ENCODE data around the gene MED13L.

The MED13L gene

DNA sequence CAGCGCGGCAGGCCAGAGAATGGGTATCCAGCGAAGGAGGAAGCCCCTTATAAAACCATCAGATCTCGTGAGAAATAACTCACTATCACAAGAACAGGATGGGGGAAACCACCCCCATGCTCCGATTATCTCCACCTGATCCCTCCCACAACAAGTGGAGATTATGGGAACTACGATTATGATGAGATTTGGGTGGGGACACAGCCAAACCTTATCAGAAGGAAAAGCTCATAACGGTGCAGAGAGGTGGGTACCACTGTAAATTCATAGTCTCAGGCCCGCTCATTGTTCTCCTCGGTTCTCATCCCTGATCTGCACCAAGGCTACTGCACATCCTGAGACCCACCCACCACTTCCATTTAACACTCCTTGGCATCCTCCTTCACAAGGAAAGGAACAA is 326.5 kb downstream of the MED13L start:
- H3K4me3 ChIP-seq (replicated peaks; ENCODE audit: low read depth, low read length), result no peak overlapping the region
- no peak for DNase-seq (ENCODE audit: extremely low read depth, low read depth)
- TF ChIP-seq, protein P1, sequence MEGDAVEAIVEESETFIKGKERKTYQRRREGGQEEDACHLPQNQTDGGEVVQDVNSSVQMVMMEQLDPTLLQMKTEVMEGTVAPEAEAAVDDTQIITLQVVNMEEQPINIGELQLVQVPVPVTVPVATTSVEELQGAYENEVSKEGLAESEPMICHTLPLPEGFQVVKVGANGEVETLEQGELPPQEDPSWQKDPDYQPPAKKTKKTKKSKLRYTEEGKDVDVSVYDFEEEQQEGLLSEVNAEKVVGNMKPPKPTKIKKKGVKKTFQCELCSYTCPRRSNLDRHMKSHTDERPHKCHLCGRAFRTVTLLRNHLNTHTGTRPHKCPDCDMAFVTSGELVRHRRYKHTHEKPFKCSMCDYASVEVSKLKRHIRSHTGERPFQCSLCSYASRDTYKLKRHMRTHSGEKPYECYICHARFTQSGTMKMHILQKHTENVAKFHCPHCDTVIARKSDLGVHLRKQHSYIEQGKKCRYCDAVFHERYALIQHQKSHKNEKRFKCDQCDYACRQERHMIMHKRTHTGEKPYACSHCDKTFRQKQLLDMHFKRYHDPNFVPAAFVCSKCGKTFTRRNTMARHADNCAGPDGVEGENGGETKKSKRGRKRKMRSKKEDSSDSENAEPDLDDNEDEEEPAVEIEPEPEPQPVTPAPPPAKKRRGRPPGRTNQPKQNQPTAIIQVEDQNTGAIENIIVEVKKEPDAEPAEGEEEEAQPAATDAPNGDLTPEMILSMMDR (IDR thresholded peaks at IDR 0.05; ENCODE audit: low read depth, low read length, missing control alignments), result no peak

DNA sequence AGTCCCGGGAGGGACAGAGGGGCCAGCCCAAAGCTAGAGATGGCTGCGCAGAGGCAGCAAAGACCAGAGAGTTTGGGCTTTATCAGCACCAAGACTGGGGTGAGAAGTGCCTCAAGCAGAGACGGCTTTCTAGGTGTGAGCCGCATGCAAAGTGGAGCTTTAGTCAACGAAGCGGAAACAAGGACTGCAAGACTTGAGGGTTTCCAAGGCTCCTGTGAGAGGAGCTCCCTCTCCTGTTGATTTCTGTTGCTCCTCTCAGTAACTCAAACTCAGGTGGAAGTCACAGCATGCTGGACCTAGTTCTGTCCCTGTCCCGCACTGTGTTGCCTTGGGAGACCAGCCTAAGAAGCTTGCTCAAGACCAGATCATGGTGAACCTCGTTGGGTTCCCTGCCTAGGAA is 327.8 kb downstream of the MED13L start:
- TF ChIP-seq, protein P1 (IDR thresholded peaks at IDR 0.05; ENCODE audit: low read depth, low read length, missing control alignments), result no peak
- no peak overlapping the region for H3K4me3 ChIP-seq (replicated peaks; ENCODE audit: low read depth, low read length)
- no peak for DNase-seq (ENCODE audit: extremely low read depth, low read depth)

DNA sequence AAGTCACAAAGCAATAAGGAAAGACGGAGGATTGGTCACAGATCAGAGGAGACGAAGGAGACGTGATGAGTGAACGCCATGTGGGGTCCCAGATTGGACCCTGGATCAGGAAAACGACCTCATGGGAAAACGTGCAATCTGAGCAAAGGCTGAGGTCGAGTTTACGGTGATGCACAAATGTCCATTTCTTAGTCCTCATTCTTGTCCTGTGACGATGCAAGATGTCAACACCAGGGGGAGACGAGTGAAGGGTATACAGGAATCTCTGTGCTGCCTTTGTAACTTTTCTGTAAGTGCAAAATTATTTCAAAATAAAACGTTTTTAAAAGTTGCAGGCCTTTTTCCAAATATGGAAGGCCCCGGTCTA is 329.8 kb downstream of the MED13L start:
- no peak overlapping the region for H3K4me3 ChIP-seq (replicated peaks; ENCODE audit: low read depth, low read length)
- DNase-seq (ENCODE audit: extremely low read depth, low read depth), result no peak
- TF ChIP-seq, protein P1 (IDR thresholded peaks at IDR 0.05; ENCODE audit: low read depth, low read length, missing control alignments), result no peak

DNA sequence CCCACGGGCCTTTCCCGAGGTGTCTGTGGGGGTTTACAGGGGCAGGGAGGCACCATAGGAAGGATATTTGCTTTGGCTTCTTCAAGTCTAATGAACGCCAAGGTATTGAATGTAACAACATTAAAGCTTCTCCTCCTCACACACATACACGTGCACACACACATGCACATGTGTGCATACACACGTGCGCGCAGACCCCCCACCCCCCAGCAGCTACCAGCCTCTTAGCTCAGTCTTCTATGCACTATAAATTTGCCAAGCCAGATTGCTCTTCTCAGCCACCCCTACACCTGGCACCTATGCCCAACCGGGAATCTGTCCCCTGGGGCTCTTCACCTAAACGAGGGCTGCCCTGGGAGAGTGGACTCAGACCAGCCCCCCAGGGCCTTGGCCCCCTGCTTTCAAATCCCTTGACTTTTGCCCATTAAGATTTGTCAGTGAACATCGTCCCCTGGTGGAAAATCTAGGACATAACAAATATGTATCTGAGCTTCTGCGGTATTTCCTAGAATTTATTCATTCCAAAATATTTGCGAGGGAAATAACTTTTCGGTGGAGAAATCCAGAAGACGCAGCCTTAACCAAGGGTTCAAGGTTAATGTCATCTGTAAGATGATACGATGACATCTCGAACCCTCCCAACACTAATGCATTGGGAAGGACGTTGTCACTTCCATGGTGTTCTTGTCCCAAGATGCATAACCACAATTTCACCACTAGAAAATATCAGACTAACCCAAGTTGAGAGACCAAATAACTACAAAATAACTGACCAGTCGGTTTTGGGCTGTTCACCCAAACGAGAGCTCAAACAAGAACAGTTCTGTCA is 330.4 kb downstream of the MED13L start:
- TF ChIP-seq, protein P1 (IDR thresholded peaks at IDR 0.05; ENCODE audit: low read depth, low read length, missing control alignments), result peak; percentile 63
- no peak overlapping the region for H3K4me3 ChIP-seq (replicated peaks; ENCODE audit: low read depth, low read length)
- no peak for DNase-seq (ENCODE audit: extremely low read depth, low read depth)

DNA sequence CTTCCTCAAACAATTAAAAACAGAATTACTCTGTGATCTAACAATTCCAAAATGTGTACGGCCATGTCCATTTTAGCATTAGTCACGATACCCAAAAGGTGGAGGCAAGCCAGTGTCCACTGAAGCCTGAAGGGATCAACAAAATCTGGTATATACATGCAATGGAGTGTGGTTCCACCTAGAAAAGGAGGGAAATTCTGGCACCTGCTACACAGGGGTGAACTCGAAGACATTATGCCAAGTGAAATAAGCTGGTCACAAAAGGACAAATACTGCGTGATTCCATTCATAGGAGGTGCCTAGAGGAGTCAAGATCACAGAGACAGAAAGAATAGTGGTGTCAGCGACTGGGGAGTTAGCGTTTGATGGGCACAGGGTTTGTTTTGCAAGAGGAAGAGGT is 331.4 kb downstream of the MED13L start:
- no peak for DNase-seq (ENCODE audit: extremely low read depth, low read depth)
- no peak overlapping the region for H3K4me3 ChIP-seq (replicated peaks; ENCODE audit: low read depth, low read length)
- TF ChIP-seq, protein P1 (IDR thresholded peaks at IDR 0.05; ENCODE audit: low read depth, low read length, missing control alignments), result no peak

DNA sequence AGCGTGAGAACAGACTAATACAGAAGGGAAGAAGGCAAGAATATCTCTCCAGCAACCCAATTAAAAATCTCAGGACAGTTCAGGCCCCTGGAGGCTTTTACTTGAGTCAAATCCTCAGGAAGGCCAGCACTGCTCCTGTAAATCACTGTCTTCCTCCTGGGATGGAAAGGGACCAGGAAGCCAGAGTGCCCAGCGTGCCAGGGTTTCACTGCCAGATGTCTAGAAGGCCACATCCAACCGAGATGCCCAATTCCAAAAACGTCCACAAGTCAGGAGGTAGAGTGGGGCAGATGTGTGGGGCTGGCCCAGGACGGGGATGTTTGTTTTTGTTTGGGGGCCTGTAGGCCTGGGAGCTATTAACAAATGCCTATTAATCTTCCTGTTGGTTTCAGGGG is 332.0 kb downstream of the MED13L start:
- no peak overlapping the region for H3K4me3 ChIP-seq (replicated peaks; ENCODE audit: low read depth, low read length)
- DNase-seq (ENCODE audit: extremely low read depth, low read depth), result no peak
- TF ChIP-seq, protein P1 (IDR thresholded peaks at IDR 0.05; ENCODE audit: low read depth, low read length, missing control alignments), result no peak
